Spleen (tissue), 7 donors: ENCODE measurements around the gene AFAP1L2.

Experiments
- POLR2A ChIP-seq, 3 donors: fragments of 450-650 bp; IDR thresholded peaks; one replicate each; pipeline ENCODE4 v1.5.1; 2017; ENCODE audit warnings: antibody characterized with exemption in 3 of 3, mild to moderate bottlenecking in 1 of 3
- POLR2AphosphoS5 ChIP-seq, 3 donors: sonication (generic); formaldehyde crosslinking; IDR thresholded peaks; one replicate each; pipeline ENCODE4 v1.5.1; 2017; ENCODE audit warnings: antibody characterized with exemption in 3 of 3
- TF ChIP-seq, protein P1 (sequence below), 11 experiments: fragments of 200-600 bp in 7 of 11; fragments of 450-650 bp in 4 of 11; sonication (generic) in 4 of 11; IDR thresholded peaks in 8 of 11; conservative IDR thresholded peaks in 3 of 11; 1 replicate in 7 of 11; 2 replicates in 4 of 11; pipeline versions ENCODE4 v1.4.0 to v1.8.0; 2016 to 2021; ENCODE audit warnings: antibody characterized with exemption in 11 of 11, inconsistent platforms in 4 of 11, mild to moderate bottlenecking in 1 of 11
- donor health status: DM: no; HTN: no; CAD: no; lungs with moderate emphysema.
- donor health status: DM: no; HTN: no; CAD: no.
- donor health status: DM: no; HTN: no; CAD: no.

DNA sequence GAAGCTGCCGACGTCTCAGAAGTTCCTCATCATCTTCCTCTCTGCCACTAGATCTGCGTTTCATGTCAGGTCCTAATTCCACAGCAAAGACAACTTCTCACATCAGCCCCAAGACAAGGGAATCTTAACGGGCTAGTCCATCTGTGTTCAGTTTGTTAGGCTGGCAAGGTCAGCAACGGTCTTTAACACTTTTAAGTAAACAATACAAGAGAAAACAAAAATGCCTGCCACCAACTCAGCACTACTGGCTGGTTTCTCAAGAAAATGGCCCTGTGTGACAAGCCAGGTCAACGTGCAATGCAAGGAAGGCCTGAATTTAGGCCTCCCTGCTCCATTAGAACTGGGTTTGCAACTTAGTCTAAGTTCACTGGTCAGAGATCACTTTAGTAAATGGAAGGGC is 41.0 kb upstream of the AFAP1L2 start:
- TF ChIP-seq POLR2A (IDR thresholded peaks at IDR 0.05) = no peak
- TF ChIP-seq, protein P1, sequence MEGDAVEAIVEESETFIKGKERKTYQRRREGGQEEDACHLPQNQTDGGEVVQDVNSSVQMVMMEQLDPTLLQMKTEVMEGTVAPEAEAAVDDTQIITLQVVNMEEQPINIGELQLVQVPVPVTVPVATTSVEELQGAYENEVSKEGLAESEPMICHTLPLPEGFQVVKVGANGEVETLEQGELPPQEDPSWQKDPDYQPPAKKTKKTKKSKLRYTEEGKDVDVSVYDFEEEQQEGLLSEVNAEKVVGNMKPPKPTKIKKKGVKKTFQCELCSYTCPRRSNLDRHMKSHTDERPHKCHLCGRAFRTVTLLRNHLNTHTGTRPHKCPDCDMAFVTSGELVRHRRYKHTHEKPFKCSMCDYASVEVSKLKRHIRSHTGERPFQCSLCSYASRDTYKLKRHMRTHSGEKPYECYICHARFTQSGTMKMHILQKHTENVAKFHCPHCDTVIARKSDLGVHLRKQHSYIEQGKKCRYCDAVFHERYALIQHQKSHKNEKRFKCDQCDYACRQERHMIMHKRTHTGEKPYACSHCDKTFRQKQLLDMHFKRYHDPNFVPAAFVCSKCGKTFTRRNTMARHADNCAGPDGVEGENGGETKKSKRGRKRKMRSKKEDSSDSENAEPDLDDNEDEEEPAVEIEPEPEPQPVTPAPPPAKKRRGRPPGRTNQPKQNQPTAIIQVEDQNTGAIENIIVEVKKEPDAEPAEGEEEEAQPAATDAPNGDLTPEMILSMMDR (IDR thresholded peaks at IDR 0.05 in 8 of 11, conservative IDR thresholded peaks at IDR 0.05 in 3 of 11) = no peak
- no peak for TF ChIP-seq POLR2AphosphoS5 (IDR thresholded peaks at IDR 0.05)
